Testis (tissue), 2 donors: ENCODE measurements around the gene IL12RB2.

Experiments
- CTCF ChIP-seq, 3 experiments: fragments of 450-650 bp in 2 of 3; fragments of 200-600 bp in 1 of 3; sonication (generic) in 1 of 3; IDR thresholded peaks; one replicate each; pipeline ENCODE4 v1.5.1; 2016 to 2019; ENCODE audit warnings: antibody characterized with exemption in 3 of 3, mild to moderate bottlenecking in 2 of 3, moderate library complexity in 1 of 3
- POLR2A ChIP-seq: fragments of 450-650 bp; IDR thresholded peaks from one replicate; pipeline ENCODE4 v1.6.1; 2017; ENCODE audit warnings: antibody characterized with exemption, mild to moderate bottlenecking, moderate library complexity

GRCh38 chr1:67431869-67432578 lies 124.4 kb downstream of the IL12RB2 start:
- no peak for TF ChIP-seq CTCF (IDR thresholded peaks at IDR 0.05)
- TF ChIP-seq POLR2A: no peak
